IgD-negative memory B cell (primary cell): ENCODE measurements around the gene FXYD5. TPM values are rescaled to one million over a fixed set of nuclear protein-coding genes. Genes with fewer than 3 reads are reported as not detected.
"Not testable (repeated sequence)": the region's sequence is repeated elsewhere in the genome, so short reads cannot be mapped to it uniquely, and the experiment has no call there.

Experiments used
- H3K27ac Mint-ChIP-seq, 3 donors: one replicate each; pipeline ENCODE4 v1.8.0; 2020 to 2022; ENCODE audit warnings: mild to moderate bottlenecking in 3 of 3, mixed read lengths in 3 of 3, moderate library complexity in 1 of 3
- H3K27me3 Mint-ChIP-seq: one replicate; pipeline ENCODE4 v1.8.0; 2021; ENCODE audit warnings: mixed read lengths
- H3K36me3 Mint-ChIP-seq: one replicate; pipeline ENCODE4 v1.8.0; 2020; ENCODE audit warnings: mild to moderate bottlenecking, mixed read lengths
- H3K4me1 Mint-ChIP-seq, 3 donors: one replicate each; pipeline ENCODE4 v1.8.0; 2020 to 2022; ENCODE audit warnings: mixed read lengths in 3 of 3, mild to moderate bottlenecking in 1 of 3
- H3K4me3 Mint-ChIP-seq, 4 donors: one replicate each; pipeline ENCODE4 v1.8.0; 2020 to 2022; ENCODE audit warnings: mild to moderate bottlenecking in 4 of 4, mixed read lengths in 4 of 4, moderate library complexity in 3 of 4
- H3K9me3 Mint-ChIP-seq, 3 donors: one replicate each; pipeline ENCODE4 v1.8.0; 2020 to 2021; ENCODE audit warnings: mixed read lengths in 3 of 3, mild to moderate bottlenecking in 1 of 3
- polyA plus RNA-seq: library from polyadenylated mRNA; unstranded; fragments of 300-500 nt; fragmentation: Illumina TruSeq; gene quantifications from one replicate; pipeline ENCODE4 v1.2.3, GENCODE V29; 2021

Gene FXYD5
- polyA plus RNA-seq, 1 donor from 2014 or later: 417 TPM

DNA sequence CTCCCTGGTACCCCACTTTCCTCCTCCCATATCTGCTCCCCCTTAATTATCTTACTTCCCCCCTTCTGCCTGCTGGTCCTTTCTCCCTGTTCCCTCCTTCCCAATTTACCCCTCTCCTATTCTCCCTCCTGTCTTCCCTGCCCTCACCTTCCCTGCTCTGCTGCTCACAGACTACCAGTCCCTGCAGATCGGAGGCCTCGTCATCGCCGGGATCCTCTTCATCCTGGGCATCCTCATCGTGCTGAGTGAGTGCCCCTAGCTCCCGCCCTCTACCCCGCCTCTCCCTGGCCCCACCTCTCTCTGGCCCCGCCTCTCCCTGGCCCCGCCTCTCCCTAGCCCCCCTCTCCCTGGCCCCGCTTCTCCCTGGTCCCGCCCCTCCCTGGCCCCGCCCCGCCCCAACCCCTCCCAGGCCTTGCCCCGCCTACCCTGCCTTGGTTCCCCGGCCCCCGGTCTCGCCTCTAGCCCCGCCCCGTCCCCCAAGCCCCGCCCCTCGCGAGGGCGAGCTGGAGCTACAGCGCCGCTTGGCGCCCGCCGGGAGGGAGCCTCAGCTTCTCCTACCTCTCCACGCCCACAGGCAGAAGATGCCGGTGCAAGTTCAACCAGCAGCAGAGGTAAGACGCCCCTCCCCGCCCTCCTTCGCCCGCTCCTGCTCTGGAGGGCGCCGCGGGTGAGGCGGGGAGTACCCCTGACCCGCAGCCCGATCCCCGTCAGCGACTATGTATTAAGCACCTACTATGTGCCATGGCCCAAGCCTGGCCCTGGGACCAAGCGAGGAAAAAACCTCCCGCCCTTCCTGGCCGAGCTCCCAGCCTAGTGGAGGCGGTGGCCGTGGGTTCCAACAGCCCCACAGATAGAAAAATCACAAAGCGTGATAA, 13.3 kb upstream of the FXYD5 start:
- Mint-ChIP-seq H3K27ac (peak overlapping the region; percentile 86 to 93 (median 92)), H3K4me1 (peaks cover 21 to 28% (median 26%) of the 10 kb centered on the region in 3 donors), H3K4me3 (peak overlapping the region; percentile 81 to 95 (median 92)), H3K27me3 (no peaks in the 10 kb centered on the region), H3K9me3 (no peaks in the 10 kb centered on the region), H3K36me3 (peaks cover 1% of the 10 kb centered on the region)

DNA sequence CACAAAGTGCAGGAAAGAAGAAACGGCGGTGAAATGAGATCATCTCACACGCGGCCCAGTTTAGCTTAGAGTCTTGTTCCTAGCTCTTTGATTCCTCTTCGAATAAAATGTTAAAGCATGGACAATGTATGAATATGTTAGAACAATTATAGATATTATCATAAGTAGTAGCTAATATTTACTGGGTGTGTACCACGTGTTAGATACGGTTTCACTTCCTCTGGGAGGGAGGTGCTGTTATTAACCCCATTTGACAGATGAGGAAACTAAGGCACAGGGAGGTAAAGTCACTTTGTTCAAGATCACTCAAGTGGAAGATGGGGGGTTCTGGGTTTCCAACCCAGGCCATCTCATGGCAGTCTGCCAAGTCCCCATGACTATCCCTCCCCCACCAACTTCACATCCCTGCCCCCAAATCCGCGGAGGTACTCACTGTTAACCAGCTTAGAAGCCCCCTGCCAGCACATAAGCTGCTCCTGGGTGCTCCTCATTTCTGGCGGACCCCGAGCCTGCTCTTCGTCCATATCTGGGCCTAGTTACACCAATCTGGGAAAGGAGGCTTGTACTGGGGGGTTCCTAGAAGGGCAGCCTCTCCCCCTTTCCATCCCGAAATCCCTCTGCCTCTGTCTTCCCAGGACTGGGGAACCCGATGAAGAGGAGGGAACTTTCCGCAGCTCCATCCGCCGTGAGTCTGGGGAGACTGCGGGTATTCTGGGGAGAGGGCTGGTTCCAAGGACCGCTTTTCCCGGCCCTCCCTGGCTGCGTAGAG, 12.5 kb upstream of the FXYD5 start:
- H3K9me3 Mint-ChIP-seq: no peaks in the 10 kb centered on the region

DNA sequence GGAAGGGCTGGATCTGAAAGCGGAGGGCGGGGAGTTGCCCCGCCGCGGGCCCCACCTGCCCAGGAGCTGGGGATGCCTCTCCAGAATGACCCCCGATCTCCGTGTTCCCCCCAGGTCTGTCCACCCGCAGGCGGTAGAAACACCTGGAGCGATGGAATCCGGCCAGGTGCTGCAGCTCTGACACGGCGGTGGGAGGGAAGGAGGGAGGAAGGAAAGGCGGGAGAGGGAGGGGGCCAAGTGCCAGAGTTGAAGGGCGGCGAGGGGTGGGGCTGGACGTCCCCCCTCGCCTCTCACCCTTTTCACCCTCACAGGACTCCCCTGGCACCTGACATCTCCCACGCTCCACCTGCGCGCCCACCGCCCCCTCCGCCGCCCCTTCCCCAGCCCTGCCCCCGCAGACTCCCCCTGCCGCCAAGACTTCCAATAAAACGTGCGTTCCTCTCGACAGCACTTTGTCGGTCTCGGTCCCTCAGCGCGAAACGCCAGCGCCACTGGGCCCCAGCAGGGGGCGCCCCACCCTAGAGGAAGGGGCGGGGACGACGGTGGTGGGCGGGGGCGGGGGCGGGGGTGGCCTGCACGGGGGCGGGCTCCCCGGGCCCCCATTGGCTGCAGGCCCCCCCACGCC, 11.8 kb upstream of the FXYD5 start:
- no peaks in the 10 kb centered on the region for H3K9me3 Mint-ChIP-seq

More for the DNA sequence above, 12.5 kb upstream of the FXYD5 start:
- H3K4me1 Mint-ChIP-seq: peaks cover 24 to 27% (median 26%) of the 10 kb centered on the region in 3 donors
- peak overlapping the region; percentile 74 to 93 (median 92) for H3K27ac Mint-ChIP-seq
- peak overlapping the region; percentile 81 to 95 (median 92) for H3K4me3 Mint-ChIP-seq
- peaks cover 1% of the 10 kb centered on the region for H3K36me3 Mint-ChIP-seq
- H3K27me3 Mint-ChIP-seq: no peaks in the 10 kb centered on the region

DNA sequence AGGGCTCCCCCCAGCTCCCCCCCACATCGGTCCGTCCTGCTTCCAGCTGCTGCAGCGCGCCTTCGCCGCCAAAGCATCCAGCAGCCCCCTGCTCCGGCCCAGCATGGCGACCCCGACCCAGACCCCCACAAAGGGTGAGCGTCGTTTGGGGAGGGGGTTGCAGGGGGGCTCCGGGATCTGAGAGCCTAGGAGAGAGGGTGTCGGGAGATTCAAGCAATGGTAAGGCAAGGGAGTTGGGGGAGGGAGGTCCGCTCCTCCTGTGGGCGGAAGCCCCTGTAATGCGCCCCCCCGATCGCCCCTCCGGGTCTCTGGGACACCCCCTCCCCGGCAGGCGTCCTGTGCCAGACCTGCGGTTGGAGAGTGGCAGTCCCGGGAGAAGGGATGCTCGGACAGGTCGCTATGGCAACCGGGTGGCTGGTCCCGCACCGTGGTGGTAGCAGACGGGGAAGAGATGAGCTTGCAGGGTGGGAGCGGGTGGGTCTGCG, 11.3 kb upstream of the FXYD5 start, which contains the start of gene FXYD7:
Gene FXYD7 (plus strand): TSS at position 25 of the 485 bp plus-strand sequence. CDS start 79 bp downstream, at position 104.
- H3K9me3 Mint-ChIP-seq: no peaks in the 10 kb centered on the region
- H3K4me1 Mint-ChIP-seq: peaks cover 17 to 24% (median 19%) of the 10 kb centered on the region in 3 donors
- H3K27me3 Mint-ChIP-seq: no peaks in the 10 kb centered on the region
- peaks cover 1% of the 10 kb centered on the region for H3K36me3 Mint-ChIP-seq
- H3K27ac Mint-ChIP-seq: peak within 1 kb of the TSS; percentile 56 to 92 (median 74)
- peak within 1 kb of the TSS; percentile 81 to 95 (median 92) for H3K4me3 Mint-ChIP-seq

More for the DNA sequence above, 11.8 kb upstream of the FXYD5 start:
- H3K27ac Mint-ChIP-seq: no peak overlapping the region
- peaks cover 1% of the 10 kb centered on the region for H3K36me3 Mint-ChIP-seq
- H3K4me3 Mint-ChIP-seq: peak overlapping the region in 3 of 4 donors; percentile 76 to 81 (median 81)
- H3K4me1 Mint-ChIP-seq: peaks cover 19 to 21% (median 21%) of the 10 kb centered on the region in 3 donors
- no peaks in the 10 kb centered on the region for H3K27me3 Mint-ChIP-seq

DNA sequence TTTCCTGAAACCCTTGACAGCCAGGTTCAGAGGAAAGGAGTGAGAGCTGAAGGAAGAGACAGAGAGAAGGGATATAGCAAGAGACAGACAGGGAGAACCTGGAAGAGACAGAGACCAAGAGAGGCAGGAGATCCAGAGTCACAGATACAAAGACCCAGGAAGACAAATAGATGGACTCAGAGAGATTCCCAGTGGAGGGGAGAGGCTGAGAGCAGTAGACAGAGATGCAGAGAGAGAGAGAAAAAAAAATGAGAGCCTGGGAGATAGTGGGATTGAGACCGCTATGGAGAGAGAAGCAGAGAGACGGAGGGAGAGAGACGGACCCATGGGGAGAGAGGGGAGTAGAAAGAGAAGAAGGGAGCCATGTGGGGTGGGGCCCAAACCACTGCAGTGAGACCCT, 10.7 kb upstream of the FXYD5 start:
- Mint-ChIP-seq H3K9me3 (no peaks in the 10 kb centered on the region), H3K27me3 (no peaks in the 10 kb centered on the region), H3K36me3 (peaks cover 1% of the 10 kb centered on the region), H3K4me3 (peak overlapping the region in 3 of 4 donors; percentile 39 to 81 (median 64)), H3K4me1 (peaks cover 17 to 24% (median 19%) of the 10 kb centered on the region in 3 donors), H3K27ac (peak overlapping the region in 1 of 3 donors; percentile 56)

DNA sequence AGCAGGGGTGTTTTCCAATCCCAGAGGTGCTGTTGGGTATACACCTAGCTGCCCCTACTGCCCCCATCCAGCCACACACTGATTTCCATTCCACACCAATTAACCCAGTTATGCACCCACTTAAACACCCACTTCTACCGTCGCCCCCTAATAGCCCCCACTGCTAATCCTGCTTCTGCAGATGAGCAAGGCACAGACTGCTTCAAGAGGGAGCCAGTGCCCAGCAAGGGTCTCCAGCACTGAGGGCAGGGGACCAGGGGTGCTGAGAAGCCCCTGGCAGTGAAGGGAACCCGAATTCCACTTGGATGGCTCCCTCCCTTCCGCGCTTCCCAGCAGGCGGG, 10.3 kb upstream of the FXYD5 start:
- Mint-ChIP-seq H3K36me3 (peaks cover 1% of the 10 kb centered on the region), H3K4me3 (peak overlapping the region in 2 of 4 donors; percentile 39 to 81), H3K9me3 (no peaks in the 10 kb centered on the region), H3K27me3 (no peaks in the 10 kb centered on the region), H3K27ac (peak overlapping the region in 1 of 3 donors; percentile 56), H3K4me1 (peaks cover 17 to 24% (median 19%) of the 10 kb centered on the region in 3 donors)

DNA sequence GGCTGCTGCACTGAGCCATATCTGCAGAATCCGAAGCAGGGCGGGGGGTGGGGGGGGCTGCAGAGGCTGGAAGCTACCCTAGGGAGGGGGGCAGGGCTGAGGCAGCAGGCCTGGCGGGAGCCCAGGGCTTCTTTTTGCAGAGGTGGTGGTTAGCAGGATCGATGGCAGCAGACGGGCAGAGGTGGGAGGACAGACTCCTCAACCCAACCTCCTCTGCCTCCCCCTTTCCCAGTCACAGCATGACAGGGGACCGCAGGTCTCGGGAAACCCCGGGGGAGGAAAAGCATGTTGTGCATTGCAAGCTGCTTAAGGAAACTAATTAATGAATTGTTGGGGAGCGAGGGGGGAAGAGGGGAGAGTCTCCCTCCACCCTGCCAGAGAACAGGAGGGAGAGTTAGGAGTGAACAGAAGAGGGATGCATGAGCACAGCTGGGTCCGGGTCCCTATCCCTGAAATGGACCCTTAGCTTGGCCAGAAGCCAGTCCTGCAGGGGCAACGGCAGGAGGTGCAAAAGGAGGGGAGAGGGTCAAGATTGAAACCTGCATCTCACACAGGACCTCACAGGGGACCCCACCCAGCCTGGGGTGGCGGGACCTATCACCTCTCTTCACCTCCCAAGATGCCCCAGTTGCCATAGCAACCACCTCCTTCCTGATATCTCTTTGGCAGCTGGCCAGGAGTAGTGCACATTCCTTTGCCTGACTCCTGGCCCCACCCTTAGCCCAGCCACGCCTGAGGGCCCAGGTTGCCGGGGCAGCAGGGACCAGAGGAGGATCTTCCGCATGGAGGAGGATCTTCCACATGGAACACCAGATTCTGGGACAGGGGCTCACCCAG, 9.7 kb upstream of the FXYD5 start:
- peaks cover 17 to 24% (median 19%) of the 10 kb centered on the region in 3 donors for H3K4me1 Mint-ChIP-seq
- H3K4me3 Mint-ChIP-seq: no peak overlapping the region
- H3K36me3 Mint-ChIP-seq: peaks cover 1% of the 10 kb centered on the region
- peak overlapping the region in 1 of 3 donors; percentile 55 for H3K27ac Mint-ChIP-seq
- H3K9me3 Mint-ChIP-seq: no peaks in the 10 kb centered on the region
- H3K27me3 Mint-ChIP-seq: no peaks in the 10 kb centered on the region

DNA sequence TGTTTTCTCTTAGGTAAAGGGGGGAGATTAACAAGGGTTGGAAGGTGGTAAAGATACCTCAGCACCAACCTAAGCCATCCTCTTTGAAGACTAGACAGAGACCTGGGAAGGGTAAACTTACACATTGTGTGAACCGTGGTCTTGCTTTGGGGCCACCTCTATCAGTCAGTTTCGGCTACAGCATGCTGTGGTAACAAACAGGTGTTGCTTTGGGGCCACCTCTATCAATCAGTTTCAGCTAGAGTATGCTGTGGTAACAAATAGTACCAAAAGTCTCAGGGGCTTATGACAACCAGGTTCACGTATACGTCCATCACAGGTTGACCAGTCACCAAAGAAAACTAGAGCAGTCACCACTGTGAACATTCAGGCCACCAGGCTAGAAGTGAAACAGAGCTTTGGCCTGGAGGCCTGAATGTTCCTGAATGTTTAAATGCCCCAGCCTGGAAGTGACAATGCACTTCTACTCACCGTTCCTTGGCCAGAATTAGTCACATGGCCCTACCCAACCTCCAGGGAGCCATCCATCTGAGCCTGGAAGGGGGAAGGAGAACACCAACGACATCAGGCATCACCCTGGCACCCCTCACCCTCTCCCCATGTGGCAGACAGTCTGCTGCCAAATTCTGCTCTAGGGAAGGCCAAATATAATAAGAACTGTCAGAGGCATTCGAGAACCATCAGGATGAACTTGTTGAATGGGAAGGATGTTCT, 7.6 kb upstream of the FXYD5 start:
- H3K36me3 Mint-ChIP-seq: no peaks in the 10 kb centered on the region
- H3K4me1 Mint-ChIP-seq: peaks cover 7 to 18% (median 13%) of the 10 kb centered on the region in 3 donors
- H3K27ac Mint-ChIP-seq: peak overlapping the region in 1 of 3 donors; percentile 9
- H3K4me3 Mint-ChIP-seq: peak overlapping the region in 1 of 4 donors; percentile 55
- H3K9me3 Mint-ChIP-seq: no peaks in the 10 kb centered on the region
- H3K27me3 Mint-ChIP-seq: peaks cover 1% of the 10 kb centered on the region

DNA sequence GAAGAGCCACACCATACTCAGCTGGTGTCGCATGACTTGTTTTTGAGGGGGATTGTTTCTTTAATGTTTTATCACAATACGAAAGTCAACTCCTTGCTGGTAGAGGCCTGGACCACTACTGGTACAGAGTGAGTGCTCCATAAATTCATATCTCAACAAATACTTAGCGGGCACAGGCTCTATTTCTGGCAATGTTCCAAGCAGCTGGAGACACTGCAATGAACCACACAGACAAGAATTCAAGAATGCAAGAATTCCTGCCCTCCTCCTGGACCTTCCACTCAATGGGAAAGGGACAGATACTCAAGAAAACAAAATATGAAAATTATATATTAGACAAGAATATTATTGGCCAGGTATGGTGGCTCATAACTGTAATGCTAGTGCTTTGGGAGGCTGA, 5.1 kb upstream of the FXYD5 start:
- H3K9me3 Mint-ChIP-seq: no peaks in the 10 kb centered on the region

DNA sequence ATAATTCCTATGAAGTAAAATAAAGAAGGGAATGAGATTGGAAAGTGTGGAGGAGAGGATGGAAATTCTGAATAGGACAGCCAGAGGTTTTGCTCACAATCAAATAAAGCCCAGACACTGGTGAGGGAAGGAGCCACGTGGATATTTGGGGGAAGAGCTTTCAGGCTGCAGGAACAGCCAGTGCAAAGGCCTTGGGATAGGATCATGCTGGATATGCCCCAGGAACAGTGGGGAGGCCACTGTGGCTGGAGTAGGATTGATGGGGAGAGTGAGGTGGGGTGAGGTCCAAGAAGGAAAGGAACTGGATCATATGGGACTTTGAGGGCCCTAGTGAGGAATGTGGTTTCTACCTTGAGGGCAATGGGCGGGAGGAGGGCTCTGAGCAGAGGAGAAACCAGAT, 4.1 kb upstream of the FXYD5 start:
- Mint-ChIP-seq H3K4me3 (peak overlapping the region in 1 of 4 donors; percentile 81), H3K36me3 (peaks cover 2% of the 10 kb centered on the region), H3K27ac (peak overlapping the region in 1 of 3 donors; percentile 73), H3K4me1 (peaks cover 8 to 15% (median 14%) of the 10 kb centered on the region in 3 donors), H3K27me3 (peaks cover 4% of the 10 kb centered on the region), H3K9me3 (no peaks in the 10 kb centered on the region)

More for the DNA sequence above, 5.1 kb upstream of the FXYD5 start:
- H3K27ac Mint-ChIP-seq: no peak overlapping the region
- peaks cover 2% of the 10 kb centered on the region for H3K36me3 Mint-ChIP-seq
- peaks cover 10 to 16% (median 15%) of the 10 kb centered on the region in 3 donors for H3K4me1 Mint-ChIP-seq
- H3K27me3 Mint-ChIP-seq: peaks cover 4% of the 10 kb centered on the region
- H3K4me3 Mint-ChIP-seq: no peak overlapping the region

DNA sequence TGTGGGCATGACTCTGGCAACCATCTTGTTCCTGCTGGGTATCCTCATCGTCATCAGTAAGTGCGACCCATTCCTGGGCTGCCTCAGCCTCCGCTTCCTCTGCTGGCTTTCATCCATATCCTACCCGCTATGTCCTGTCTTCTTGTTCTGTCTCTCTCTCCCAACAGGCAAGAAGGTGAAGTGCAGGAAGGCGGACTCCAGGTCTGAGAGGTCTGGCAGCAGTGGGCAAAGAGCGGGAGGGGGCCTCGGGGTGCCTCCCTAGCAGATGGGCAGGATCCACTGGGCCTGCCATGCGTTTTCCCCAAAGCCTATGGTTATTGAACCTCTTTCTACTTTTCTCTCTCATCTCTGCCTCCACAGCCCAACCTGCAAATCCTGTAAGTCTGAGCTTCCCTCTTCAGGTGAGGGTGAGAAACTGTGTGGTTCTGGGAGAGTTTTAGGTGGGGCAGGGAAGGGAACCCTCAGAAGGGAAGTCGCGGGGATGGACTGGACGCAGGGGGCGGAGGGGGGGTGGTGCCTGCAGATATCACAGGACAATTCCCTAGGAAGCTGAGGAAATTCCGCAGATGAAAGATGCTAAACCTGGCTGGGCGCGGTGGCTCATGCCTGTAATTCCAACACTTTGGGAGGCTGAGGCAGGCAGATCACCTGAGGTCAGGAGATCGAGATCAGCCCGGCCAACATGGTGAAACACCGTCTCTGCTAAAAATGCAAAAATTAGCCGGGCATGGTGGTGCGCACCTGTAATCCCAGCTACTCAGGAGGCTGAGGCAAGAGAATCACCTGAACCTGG, 3.1 kb upstream of the FXYD5 start:
- H3K36me3 Mint-ChIP-seq: peaks cover 2% of the 10 kb centered on the region
- peaks cover 4% of the 10 kb centered on the region for H3K27me3 Mint-ChIP-seq
- H3K27ac Mint-ChIP-seq: peak overlapping the region in 1 of 3 donors; percentile 83
- H3K9me3 Mint-ChIP-seq: no peaks in the 10 kb centered on the region
- H3K4me1 Mint-ChIP-seq: peaks cover 16 to 23% (median 22%) of the 10 kb centered on the region in 3 donors
- peak overlapping the region in 1 of 4 donors; percentile 66 for H3K4me3 Mint-ChIP-seq

DNA sequence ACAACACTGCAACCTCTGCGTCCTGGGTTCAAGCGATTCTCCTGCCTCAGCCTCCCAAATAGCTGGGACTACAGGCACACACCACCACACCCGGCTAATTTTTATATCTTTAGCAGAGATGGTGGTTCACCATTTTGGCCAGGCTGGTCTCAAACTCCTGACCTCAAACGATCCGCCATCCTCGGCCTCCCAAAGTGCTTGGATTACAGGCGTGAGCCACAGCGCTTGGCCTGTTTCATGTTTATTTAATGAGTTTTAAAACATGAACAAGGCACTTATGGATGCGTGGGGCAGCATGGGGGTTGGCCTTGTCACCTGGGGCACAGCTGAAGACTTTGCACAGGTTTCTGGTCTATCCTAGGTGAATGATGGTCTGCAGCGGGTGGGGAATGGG, 1.4 kb upstream of the FXYD5 start:
- H3K36me3 Mint-ChIP-seq, H3K27ac Mint-ChIP-seq, H3K27me3 Mint-ChIP-seq, H3K9me3 Mint-ChIP-seq: not testable (repeated sequence)
- Mint-ChIP-seq H3K4me1 (peaks cover 21 to 22% (median 21%) of the 10 kb centered on the region in 3 donors), H3K4me3 (peak overlapping the region; percentile 83 to 99 (median 90))
